Measurements from ENCODE around the gene ETNPPL.

- TF ChIP-seq CTCF (conservative IDR thresholded peaks at IDR 0.05; ENCODE audit: low read depth, low read length), result no peak
- TF ChIP-seq EZH2 (IDR thresholded peaks at IDR 0.05; ENCODE audit: borderline replicate concordance, low read depth, low read length, poor library complexity, severe bottlenecking), result no peak
Measured at GRCh38 chr4:108787724-108788123, 24.9 kb upstream of the ETNPPL start.
